Loucy (cell line): ENCODE measurements around the gene MTMR3.

Source experiments
- CTCF ChIP-seq: fragments of 200-600 bp; sonication (generic); conservative IDR thresholded peaks from 2 replicates; pipeline ENCODE4 v1.5.1; 2014; ENCODE audit warnings: mild to moderate bottlenecking, antibody characterized with exemption, low read length
- EZH2phosphoT487 ChIP-seq: fragments of 200-600 bp; IDR thresholded peaks from 2 replicates; pipeline ENCODE4 v1.6.1; 2018; ENCODE audit warnings: antibody characterized with exemption, mild to moderate bottlenecking, moderate library complexity, borderline replicate concordance

DNA sequence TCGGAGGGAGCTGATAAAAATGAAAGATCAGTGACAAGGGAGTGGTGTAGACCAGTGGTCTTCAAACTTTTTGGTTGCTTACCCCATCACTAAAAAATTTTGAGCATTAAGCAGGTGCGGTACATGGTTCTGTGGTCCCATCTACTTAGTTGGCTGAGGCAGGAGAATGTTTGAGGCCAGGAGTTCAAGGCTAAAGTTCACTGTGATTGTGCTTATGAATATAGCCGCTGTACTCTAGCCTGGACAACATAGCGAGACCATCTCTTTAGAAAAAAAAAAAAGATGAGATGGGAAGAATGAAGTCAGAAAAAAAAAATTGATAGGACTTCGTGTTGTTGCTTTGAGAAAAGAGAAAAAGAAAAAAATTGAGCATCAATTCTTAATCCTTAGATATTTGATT lies 7.8 kb downstream of the MTMR3 start:
- TF ChIP-seq CTCF (no peak), EZH2phosphoT487 (no peak)
